ENCODE results near the gene ZC3H4. TPM values are rescaled to one million over a fixed set of nuclear protein-coding genes. Genes with fewer than 3 reads are reported as not detected.

ZC3H4 gene
- total and polyA plus RNA-seq, 9 of the 15 experiments (the other 6 are each of a cell fraction or from before 2014, with no cell fraction given) = 2.2 to 75.6 (median 18.3) TPM

DNA sequence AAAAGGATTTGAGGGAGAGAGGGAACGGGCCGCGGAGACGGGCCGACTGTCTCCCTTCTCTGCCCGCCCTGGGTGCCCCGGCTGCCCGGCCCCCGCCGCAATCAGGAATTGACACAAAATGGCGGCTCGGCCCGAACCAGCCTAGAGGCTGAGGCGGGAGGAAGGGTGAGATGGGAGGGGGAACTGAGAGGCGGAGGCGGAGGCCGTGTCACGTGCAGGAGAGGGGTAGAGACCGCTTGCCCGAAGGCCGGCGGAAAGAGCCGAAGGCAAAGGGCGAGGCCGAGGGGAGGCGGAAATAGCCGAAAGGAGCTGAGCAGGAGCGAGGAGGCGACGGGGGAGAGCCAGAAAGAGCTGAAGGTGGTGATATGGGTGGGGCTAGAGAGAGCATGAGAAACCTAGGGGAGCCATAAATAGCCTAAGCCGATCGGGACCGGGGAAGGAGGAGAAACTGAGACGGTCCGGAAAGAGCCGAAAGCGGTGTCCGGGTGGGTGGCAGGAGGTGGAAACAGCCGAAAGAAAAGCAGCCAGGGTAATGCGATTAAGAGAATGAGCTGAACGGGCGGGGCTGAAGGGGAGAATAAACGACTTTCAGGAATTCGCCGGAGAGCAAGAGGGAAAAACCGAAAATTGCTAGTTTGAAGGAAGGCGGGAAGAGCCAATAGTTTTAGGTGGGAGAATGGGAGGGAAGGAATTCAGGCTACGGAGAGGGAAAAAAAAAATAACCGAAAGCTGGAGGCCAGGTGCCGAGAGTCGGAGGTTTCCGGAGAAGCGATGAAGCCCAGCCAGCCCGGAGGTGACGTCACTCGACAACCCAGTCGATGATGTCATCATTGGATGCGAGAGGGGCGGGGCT lies at the start of gene ZC3H4 (continued):
- TF ChIP-seq SAP30 (IDR thresholded peaks at IDR 0.05; ENCODE audit: borderline replicate concordance, insufficient read depth, low read depth, low read length, poor library complexity, severe bottlenecking) (no peak), CREBBP (IDR thresholded peaks at IDR 0.05; ENCODE audit: low read depth, low read length) (no peak), NUFIP1 (IDR thresholded peaks at IDR 0.05; ENCODE audit: partially characterized antibody) (no peak), HMG20B (CRISPR knock-in tag; IDR thresholded peaks at IDR 0.05) (no peak), ZFP36 (IDR thresholded peaks at IDR 0.05; ENCODE audit: low read depth, low read length, partially characterized antibody) (no peak), FOXK1 (CRISPR knock-in tag; IDR thresholded peaks at IDR 0.05; ENCODE audit: borderline replicate concordance) (no peak; the same call in 1 of the 2 replicates), TBP (optimal IDR thresholded peaks at IDR 0.05; ENCODE audit: low read depth, low read length) (no peak), PTRF (tag; IDR thresholded peaks at IDR 0.05) (0 out of 2 replicates have a peak, but pooled peaks have one; percentile 17), FOXP1 (CRISPR knock-in tag; IDR thresholded peaks at IDR 0.05) (peak; percentile 39; the same call in 1 of the 2 replicates), TCFL5 (CRISPR knock-in tag; conservative IDR thresholded peaks at IDR 0.05) (no peak), SREBF1 (IDR thresholded peaks at IDR 0.05; ENCODE audit: borderline replicate concordance, low read depth, low read length) (no peak), TCF7 (IDR thresholded peaks at IDR 0.05; ENCODE audit: borderline replicate concordance) (no peak), MCM2 (IDR thresholded peaks at IDR 0.05; ENCODE audit: low read depth) (no peak), BCOR (IDR thresholded peaks at IDR 0.05) (no peak), GTF2E2 (tag; IDR thresholded peaks at IDR 0.05) (no peak), PHF20 (IDR thresholded peaks at IDR 0.05; ENCODE audit: partially characterized antibody) (peak; percentile 63)
- TF ChIP-seq, protein P1, sequence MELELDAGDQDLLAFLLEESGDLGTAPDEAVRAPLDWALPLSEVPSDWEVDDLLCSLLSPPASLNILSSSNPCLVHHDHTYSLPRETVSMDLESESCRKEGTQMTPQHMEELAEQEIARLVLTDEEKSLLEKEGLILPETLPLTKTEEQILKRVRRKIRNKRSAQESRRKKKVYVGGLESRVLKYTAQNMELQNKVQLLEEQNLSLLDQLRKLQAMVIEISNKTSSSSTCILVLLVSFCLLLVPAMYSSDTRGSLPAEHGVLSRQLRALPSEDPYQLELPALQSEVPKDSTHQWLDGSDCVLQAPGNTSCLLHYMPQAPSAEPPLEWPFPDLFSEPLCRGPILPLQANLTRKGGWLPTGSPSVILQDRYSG (tag; conservative IDR thresholded peaks at IDR 0.05; ENCODE audit: low read depth) = 0 out of 2 replicates have a peak, but pooled peaks have one; percentile 57
- TF ChIP-seq, protein P2, sequence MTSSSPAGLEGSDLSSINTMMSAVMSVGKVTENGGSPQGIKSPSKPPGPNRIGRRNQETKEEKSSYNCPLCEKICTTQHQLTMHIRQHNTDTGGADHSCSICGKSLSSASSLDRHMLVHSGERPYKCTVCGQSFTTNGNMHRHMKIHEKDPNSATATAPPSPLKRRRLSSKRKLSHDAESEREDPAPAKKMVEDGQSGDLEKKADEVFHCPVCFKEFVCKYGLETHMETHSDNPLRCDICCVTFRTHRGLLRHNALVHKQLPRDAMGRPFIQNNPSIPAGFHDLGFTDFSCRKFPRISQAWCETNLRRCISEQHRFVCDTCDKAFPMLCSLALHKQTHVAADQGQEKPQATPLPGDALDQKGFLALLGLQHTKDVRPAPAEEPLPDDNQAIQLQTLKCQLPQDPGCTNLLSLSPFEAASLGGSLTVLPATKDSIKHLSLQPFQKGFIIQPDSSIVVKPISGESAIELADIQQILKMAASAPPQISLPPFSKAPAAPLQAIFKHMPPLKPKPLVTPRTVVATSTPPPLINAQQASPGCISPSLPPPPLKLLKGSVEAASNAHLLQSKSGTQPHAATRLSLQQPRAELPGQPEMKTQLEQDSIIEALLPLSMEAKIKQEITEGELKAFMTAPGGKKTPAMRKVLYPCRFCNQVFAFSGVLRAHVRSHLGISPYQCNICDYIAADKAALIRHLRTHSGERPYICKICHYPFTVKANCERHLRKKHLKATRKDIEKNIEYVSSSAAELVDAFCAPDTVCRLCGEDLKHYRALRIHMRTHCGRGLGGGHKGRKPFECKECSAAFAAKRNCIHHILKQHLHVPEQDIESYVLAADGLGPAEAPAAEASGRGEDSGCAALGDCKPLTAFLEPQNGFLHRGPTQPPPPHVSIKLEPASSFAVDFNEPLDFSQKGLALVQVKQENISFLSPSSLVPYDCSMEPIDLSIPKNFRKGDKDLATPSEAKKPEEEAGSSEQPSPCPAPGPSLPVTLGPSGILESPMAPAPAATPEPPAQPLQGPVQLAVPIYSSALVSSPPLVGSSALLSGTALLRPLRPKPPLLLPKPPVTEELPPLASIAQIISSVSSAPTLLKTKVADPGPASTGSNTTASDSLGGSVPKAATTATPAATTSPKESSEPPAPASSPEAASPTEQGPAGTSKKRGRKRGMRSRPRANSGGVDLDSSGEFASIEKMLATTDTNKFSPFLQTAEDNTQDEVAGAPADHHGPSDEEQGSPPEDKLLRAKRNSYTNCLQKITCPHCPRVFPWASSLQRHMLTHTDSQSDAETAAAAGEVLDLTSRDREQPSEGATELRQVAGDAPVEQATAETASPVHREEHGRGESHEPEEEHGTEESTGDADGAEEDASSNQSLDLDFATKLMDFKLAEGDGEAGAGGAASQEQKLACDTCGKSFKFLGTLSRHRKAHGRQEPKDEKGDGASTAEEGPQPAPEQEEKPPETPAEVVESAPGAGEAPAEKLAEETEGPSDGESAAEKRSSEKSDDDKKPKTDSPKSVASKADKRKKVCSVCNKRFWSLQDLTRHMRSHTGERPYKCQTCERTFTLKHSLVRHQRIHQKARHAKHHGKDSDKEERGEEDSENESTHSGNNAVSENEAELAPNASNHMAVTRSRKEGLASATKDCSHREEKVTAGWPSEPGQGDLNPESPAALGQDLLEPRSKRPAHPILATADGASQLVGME (CRISPR knock-in tag; IDR thresholded peaks at IDR 0.05) = no peak
- TF ChIP-seq, protein P3, sequence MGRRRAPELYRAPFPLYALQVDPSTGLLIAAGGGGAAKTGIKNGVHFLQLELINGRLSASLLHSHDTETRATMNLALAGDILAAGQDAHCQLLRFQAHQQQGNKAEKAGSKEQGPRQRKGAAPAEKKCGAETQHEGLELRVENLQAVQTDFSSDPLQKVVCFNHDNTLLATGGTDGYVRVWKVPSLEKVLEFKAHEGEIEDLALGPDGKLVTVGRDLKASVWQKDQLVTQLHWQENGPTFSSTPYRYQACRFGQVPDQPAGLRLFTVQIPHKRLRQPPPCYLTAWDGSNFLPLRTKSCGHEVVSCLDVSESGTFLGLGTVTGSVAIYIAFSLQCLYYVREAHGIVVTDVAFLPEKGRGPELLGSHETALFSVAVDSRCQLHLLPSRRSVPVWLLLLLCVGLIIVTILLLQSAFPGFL (CRISPR knock-in tag; IDR thresholded peaks at IDR 0.05) = no peak
